Fibroblast of skin of abdomen (primary cell): Measurements from ENCODE around the gene GALNT9.

ENCODE experiments used
- DNase-seq: peaks from one replicate; pipeline ENCODE4 v3.0.0-alpha.2; 2013

GALNT9 gene

DNA sequence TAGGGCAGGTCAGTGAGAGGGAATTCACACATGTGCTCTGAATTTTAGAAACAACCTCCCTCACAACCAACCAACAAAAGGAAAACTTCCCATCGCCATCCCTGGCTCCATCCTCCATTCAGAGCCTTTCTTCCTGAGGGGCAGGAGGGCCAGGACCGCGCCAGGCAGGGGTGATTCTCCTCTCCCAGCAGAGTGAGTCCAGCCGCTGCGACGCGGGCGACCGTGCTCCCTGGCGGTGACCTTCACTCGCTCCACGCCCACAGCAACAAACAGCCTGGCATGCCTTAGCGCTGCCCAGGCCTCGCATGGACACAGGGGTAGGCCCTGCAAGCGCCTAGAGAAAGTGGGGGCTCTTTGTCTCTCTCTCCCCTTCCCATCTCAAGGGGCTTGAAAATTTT lies 3.7 kb downstream of the GALNT9 start:
- DNase-seq, result no peak

DNA sequence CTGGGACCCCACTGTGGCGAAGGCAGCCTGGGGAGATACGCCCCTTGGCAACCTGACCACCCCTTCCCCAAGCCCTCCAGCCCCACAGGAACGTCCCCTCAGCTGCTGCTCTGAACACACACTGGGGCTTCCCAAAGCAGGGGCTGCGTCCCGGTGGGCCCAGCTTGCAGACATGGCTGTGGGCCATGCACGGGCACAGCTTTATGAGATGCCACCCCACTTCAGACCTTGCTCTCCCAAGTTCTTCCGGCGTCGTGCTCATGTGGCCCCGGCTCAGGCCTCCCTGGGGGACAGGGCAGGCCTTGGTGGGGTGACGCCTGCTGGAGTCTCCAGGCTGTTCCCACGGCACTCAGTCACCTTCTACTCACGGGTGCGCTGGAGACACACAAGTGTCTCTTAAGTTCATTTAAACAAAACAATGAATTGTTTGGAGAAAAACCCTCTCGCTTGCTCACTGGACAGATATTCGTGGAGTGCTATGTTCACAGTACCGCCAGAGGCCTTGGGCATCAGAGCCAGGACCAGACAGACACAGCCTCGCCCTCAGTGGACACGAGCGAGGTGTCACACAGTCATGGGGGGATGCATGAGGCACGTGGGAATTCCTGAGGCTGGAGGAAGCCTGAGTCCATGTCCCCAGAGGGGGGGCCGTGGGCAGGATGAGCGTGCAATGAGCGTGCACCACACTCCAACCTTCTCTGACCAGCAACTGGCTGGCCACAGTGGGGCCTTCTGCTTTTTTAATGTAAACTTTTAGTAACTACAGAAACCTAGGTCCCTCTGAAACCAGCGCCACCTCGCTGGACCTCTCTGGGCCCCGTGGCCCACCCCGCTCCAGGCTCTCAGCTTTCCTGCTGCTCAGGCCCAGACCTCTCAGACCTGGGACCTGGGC lies 4.3 kb downstream of the GALNT9 start:
- DNase-seq, result no peak

DNA sequence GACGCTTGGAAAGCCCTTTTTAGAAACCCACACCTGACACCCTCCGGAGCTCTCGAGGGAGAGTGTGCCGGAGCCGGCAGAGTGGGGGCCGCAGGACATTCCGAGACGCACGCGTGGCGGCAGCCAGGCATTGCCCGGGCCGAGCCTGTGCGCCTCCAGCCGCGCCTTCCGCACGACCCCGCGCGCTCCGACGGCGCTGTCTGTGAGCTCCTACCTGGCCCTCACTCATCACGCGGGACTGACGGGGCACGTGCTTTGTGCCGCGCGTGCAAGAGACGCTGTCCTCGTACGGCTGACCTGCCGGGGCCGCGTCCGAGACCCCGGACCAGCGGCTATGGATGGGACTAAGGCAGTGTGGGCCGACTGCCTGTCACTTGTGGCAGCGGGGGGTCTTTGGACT lies 5.2 kb downstream of the GALNT9 start:
- no peak for DNase-seq

DNA sequence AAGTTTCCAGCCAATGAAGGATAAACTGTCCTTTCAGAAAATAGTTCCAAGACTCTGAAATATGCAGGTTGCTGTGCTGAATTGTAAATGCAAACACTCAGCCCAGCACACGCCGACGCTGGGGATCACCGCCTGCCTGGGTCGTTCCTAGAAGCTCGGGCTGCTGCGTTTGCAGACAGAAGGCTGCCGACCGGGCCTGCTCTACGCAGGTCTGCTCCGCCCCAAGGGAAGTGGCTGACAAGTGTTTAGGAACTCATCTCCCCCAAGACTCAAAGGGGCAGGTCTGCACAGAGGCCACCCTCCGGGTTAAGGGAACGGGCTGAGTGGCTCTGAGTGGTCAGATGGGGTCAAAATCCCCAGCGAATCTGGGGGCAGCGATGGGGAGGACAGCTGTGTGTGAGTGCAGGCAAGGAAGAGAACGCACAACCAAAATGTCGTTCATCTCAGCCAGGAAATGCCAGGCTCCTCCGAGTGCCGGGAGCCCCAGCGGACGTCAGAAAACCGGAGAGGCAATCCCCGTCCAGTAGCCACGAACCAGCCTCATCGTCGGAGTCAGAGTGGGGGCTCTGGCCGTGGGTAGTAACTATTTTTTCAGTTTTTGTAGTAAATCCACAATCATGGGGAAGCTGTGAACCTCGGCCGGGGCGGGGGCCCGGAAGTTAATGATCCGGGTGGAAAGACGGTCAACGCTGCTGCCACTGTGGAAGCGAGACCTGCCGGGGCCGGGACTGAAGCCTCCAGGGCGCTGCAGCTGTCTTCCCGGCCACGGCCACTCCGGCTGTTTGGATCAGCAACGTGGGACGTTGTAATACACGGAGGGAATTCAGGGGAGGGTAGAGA lies 6.0 kb downstream of the GALNT9 start:
- DNase-seq, result no peak

DNA sequence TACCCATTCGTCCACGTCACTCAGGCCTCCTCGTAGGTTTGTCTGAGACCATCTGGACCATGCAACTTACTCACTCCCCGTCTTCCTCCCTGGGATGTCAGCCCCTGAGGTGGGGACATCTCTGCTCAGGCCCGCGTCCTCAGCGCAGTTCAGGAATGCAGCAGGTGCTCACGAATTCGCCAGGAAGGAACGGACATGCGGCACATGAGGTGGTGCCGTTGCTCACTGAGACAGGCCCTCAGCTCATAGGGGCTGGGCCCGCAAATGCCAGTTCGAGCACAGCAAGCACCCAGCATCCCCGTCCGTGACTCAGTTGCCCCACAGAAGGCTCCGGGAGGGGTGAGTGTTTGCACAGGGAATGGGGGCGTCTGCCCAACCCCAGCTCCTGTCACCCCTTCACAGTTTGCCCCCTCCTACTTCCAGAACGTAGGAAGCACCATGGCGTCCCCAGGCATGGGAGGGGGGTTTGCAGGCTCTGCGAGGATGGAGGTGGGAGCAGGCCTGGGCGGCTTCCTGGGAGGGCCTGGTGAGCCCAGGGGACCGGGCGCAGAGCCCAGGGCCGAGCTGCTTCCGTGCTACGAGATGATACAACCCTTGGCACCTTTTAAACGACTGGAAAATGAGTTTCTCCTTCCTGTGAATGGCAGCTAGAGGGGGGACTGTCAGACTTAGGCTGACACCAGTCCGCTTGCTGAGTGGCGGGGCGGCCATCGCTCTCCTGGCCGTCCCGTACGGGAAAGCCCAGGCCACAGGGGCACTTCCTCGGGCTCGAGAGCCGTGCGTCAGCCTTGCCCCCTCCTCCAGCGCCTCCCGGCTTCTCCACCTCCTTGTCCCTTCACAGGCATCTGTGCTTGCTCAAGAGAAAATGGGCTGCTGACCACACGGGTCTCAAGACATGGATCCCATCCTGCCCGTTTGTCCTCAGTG lies 6.9 kb downstream of the GALNT9 start:
- DNase-seq, result no peak

DNA sequence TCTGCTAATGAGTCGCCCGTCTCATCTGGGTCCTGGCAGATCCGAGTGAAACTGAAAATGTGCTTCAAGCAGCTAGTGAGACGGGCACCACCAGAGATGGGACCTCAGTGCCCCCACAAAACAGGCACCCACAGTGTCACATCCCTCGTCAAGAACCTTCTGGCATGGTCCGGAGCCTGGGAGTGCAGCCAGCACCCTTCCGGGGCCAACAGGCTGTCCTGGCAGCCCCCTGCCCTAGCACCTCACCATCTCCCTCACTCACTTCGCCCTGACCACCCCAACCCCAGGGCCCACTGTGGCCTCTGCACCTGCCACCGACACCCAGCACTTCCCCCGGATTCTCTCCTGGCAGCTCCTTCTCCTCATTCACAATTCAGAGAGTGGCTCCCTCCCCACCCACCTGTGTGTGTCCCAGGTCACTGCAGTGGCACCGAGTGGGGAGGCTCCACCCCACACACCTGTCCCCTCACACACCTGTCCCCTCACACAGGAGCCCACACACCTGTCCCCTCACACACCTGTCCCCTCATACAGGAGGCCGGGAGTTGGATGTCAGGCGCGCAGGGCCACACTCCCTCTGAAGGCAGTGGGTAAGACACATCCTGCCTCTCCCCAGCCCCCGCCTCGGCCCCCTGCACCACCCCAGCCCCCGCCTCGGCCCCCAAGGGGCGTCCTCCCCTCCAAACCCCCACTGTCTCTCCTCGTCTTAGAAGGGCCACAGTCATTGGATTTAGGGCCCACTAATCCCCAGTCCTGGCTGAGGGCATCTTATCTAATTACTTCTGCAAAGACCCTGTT lies 7.9 kb downstream of the GALNT9 start:
- no peak for DNase-seq

DNA sequence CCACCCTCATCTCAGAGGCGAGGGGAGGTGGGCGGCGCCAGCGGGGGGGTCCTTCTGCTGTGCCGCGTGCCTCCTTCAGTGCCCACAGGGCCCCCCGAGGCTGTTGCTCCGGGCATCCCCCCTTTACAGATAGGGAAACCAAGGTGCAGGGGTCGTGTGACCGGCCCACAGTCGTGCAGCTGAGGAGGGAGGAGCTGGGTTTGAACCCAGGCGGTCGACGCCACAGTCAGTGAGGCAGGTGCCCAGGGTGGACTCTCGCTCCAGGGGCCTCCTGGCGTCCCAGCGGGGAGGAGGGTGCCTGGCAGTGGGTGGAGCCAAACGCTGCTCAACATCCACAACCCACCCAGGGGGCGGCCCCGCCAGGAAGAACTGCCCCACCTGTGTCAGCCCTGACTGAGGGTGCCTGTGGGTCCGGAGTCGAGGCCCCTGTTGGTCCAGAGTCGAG lies 8.6 kb downstream of the GALNT9 start:
- no peak for DNase-seq

DNA sequence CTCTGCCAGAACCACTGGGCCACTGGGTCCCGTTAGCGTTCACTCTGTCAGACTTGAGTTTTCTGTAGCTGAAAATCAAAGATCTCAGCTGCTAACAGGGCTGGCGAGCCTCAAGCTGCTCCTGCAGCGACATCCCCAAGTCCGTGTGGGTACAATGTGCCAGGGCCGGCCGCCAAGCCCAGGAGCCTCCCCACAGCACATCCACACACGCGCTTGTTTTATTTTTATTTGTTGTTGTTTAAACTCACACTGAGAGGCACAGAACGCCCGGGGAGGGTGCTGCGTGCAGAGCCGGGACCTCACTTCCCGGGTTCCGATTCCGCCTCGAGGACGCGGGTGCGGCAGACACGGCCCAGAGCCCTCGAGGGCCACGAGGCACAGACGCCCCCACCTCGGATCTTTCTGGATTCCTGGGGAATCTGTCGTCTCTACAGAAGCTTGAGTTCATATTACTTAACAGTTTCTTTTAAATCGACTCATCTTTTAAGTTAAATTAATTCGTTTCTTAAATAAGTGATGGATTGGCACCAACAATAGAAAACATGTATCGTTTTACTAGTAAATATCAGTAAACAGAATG lies 9.3 kb downstream of the GALNT9 start:
- no peak for DNase-seq

DNA sequence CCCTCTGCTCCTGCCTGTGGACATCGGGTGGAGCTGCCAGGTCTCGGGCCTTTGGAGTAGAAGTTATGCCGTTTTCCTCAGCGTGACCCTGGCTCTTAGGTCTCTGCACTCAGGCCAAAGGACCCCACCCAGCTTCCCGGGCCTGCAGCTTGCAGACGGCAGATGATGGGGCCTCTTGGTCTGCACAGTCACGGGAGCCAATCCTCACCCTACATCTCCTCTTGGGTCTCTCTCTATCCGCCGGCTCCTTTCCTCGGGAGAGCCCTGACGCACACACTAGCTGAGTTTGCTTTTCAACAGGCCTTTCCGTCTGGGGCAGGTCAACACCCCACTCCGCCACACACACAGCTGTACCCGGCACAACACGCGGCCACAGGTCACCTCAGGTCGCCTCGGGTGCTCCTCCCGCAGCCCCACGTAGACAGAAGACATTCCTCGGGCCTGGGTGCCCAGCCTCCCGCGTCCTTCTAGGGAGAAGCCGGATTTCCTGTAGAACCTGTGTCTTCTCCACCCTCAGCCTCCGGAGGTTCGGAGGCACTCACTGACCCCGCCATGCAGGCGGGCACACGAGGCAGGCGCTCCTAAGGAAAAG lies 9.9 kb downstream of the GALNT9 start:
- no peak for DNase-seq

DNA sequence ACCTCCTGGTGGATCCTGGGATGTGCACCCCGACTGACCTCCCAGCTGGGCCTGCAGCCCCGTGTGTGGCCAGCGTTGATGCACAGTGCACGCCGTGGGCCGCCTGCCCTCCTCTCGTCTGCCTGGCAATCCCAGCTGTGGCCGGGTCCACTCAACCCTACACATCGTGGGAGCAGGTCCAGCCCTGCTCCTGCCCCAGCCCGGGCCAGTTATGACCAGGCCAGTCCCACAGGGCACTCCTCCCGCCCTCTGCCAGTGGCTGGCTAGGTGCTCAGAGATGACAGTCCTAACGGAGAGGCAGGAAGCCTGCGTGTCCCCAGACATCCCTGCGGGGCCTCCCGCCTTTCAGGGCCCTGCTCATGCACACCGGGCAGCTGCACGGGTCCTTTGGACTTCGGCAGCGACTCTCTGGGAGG lies 10.8 kb downstream of the GALNT9 start:
- DNase-seq, result no peak

DNA sequence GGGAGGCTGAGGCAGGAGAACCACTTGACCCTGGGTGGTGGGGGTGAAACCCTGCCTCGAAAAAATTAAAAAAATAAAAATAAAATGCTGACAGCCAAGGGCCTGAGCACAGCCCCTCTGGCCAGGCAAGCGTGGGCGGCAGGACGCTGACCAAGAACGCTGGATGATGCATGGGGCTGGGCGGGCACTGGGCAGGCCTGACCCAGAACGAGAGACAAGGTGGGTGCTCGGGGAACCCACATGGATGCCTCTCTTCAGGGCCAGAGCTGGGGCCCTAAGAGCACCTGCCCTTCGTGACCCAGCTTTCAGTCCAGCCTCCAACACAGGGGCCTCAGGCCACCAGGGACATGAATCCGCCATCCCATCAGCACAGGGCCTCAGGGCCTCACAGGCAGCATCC lies 11.3 kb downstream of the GALNT9 start:
- no peak for DNase-seq

DNA sequence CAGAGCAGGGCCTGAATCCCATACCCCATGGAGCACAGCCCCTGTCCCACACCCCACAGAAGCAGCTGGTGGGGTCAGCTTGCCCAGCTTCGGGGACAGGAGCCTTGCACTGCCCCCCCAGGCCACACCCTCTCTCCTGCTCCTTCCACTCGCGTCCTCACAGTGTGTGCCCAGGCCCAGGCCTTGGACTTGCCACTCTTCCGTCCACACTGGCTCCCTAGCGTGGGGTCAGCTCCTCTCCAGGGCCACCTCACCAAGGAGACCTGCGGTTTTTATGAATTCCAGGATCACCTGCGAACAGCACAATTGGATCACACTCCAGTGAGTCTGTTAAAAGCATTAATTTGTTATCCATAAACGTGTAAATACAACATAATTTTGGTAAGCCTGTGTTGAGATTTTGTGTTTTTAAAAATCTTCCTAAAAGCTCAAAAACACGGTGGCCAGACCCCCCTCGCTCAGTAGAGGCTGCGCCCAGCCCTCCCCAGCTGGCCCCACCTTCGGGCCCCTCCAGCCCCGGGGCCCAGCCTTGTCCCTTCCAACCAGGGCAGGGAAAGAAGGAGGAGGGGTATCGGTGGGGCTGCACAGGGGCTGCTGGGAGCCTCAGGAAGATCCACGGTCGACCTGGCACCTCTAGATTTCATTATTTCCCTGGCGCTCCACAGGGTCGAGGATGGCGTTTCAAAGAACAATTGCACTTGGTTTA lies 12.0 kb downstream of the GALNT9 start:
- no peak for DNase-seq

DNA sequence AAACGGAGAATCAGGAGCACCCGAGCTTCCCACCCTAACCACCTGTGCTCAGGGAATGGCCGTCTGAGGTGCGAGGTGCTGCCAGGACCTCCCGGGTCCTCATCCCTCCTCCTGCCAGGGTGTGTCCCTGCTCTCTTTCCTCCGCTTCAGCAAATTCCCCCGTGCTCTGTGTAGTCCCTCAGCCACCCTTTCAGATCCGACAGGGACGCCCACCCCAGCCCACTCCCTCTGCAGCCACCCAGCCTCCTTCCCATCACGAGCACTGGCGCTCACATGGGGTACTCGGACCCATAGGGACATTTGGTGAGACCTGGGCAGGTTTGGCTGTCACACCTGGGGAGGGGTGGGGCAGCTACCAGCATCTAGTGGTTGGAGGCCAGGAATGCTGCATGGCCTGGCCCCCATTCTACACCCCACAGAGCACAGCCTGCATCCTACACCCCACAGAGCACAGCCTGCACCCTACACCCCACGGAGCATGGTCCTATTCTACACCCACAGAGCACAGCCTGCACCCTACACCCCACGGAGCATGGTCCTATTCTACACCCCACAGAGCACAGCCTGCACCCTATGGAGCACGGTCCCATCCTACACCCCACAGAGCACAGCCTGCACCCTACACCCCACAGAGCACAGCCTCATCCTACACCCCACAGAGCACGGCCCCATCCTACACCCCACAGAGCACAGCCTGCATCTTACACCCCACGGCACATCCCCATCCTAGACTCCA lies 12.7 kb downstream of the GALNT9 start:
- DNase-seq, result no peak

DNA sequence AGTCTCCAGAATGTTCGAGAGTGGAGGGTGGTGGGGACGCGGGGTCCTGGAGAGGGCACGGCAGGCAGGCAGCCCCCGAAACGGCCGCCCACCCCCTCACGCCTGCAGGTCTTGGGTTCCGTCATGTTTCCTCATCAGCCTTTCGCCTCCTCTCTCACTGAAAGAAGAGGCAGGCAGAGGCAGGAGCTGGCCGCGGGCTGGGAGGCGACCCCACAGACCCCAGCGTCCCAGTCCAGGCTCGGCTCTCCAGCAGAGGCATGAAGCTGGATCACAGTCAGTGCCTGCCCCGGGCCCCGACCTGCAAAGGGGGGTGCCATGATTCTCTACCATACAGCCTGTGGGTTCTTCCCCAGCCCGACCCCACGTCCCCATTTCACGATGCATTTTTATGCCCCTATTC lies 13.4 kb downstream of the GALNT9 start:
- no peak for DNase-seq

DNA sequence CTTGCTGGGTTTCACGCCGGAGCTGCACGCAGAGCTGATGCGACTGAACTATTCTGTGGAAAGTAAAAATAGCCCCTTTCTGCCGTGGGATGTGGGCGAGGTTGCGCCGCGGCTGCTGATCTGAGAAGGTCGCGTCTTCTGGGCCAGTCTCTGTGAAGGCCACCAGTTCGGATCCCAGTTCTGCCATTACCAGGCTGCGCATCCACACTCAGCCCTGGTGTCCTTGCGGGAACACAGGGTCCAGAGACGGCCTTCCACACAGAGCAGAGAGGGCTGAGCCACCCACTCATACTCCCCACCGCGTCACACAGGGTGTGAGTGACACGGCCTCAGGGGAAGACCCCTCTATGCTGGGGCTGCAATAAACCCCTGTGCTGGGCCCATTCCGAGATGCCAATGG lies 13.9 kb downstream of the GALNT9 start:
- DNase-seq, result no peak

DNA sequence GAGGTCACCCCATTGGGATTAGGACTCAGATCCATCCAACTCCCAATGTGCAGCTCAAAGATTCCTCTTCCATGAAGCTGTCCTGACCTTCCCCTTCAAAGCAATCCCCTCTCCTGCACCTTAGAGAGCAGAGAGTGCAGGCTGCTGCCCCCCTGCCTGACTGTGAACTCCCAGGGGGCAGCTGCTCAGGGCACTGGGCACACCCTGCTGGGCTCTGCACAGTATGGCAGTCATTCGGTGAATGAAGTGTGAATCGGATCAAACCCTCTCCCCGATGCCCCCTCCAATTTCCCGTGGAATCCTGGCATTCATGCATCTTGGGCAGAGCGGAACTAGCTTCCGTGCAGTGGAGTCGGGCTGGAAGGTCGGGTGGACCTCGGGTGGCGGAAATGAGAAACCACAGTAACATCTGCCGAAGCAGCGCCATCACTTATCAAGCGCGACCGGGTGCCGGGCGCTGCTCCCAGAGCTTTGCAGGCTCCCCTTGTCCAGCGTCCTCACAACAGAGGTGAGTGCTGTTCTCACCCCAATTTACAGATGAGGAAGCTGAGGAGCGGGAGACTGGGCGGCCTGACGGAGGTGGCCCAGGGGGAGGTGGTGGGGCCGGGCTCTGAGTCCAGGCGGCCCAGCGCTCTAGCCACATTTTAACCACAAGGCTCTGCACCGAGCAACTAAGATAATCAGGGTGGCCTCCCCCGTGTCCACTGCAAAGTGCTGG lies 14.7 kb downstream of the GALNT9 start:
- DNase-seq, result no peak

DNA sequence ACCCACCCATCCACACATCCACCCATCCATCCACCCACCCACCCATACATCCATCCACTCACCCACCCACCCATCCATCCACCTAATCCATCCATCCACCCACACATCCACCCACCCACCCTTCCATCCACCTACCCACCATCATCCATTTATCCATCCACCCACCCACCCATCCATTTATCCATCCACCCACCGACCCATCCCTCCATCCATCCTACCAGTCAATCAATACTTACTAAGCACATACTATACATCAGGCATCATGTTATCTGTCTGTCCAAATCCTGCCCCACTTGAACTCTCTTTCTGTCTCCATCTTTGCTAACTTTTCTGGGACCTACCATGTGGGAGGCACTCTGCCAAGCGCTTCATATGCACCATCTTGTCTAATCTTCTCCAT lies 15.4 kb downstream of the GALNT9 start:
- no peak for DNase-seq

DNA sequence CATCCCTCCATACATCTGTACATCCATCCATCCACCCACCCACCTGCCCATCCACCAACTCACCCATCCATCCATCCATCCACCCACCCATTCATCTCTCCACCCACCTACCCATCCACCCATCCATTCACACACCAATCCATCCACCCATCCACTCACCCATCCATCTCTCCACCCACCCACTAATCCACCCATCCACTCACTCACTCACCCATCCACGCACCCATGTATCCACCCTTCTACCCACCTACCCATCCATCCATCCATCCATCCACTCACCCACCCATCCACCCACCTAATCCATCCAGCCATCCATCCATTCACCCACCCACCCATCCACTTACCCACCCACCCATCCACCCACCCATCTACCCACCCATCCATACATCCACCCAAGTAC lies 16.2 kb downstream of the GALNT9 start:
- no peak for DNase-seq

DNA sequence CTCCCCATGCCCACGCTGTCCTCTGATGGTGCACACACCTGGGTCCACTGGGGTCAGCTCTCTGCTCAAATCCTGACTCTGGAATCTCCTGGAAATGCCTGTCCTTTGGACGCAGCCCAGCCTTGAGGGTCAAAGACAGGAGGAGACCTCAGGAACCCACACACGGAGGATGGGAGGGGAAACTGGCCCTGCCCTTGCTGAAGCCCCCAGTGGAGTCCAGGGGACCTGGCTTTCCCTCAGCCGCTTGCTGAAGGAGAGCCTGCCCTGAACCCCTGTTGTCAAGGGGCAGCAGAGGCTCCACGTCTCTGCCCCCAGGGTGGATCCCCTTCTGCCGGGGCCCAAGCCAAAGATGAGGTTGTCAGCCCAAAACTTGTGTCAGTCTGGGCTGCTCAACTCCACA lies 16.9 kb downstream of the GALNT9 start:
- no peak for DNase-seq
